Bronchial epithelial cell (primary cell): ENCODE data around the gene UBR3. TPM values are rescaled to one million over a fixed set of nuclear protein-coding genes. Genes with fewer than 3 reads are reported as not detected.

Source experiments
- DNase-seq: peaks from one replicate; pipeline ENCODE4 v3.0.0-alpha.2; 2010; ENCODE audit warnings: low read depth
- FAIRE-seq: peaks from 2 replicates; lab custom pipeline; 2011; peaks lifted over from hg19 to GRCh38; lab: Jason Lieb, UNC
- H3K27me3 ChIP-seq: 2 replicates; pipeline ENCODE4 v1.5.1; 2011; ENCODE audit warnings: low read length; ENCODE audit not compliant: control insufficient read depth, insufficient read depth
- H3K36me3 ChIP-seq: 2 replicates; pipeline ENCODE4 v1.5.1; 2011; ENCODE audit warnings: low read length; ENCODE audit not compliant: control insufficient read depth, insufficient read depth
- H3K4me3 ChIP-seq: 2 replicates; pipeline ENCODE4 v1.5.1; 2011; ENCODE audit warnings: mild to moderate bottlenecking, low read depth, low read length, control low read depth
- CTCF ChIP-seq: IDR thresholded peaks from 2 replicates; pipeline ENCODE4 v1.5.1; 2011; ENCODE audit warnings: mild to moderate bottlenecking, moderate library complexity, low read length, control low read depth, inconsistent platforms; ENCODE audit not compliant: insufficient read depth, severe bottlenecking
- total RNA-seq: library from RNA; depleted of rRNA; stranded (reverse); fragments of >200 nt; gene quantifications from 2 replicates; pipeline ENCODE4 v1.2.1, GENCODE V29; 2014

UBR3 gene
- total RNA-seq, 1 donor from 2014 or later: 18.4 TPM

DNA sequence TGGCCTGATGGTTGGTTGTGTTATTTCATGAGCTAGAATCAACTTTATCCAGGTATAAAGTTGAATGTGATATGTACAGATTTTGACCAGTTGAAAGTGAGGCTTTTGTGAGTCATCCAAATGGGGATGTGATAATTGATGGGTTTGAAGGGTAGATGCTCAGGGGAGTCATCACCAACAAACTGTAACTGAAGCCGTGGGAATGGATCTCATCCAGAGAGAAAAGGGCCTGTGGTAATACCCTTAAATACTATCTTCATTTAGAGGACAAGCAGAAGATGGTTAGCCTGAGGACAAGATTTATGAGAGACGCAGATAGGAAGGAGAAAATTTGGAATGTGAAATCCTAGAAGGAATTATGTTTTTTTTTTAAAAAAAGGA is 260.1 kb downstream of the UBR3 start:
- Histone ChIP-seq H3K4me3 (no peak overlapping the region), H3K36me3 (no peaks in the 10 kb centered on the region), H3K27me3 (no peaks in the 10 kb centered on the region)
- FAIRE-seq (no peak), DNase-seq (peak; percentile 10)
- TF ChIP-seq CTCF: no peak

- no peak for TF ChIP-seq CTCF
- Histone ChIP-seq H3K4me3 (no peak overlapping the region), H3K27me3 (no peaks in the 10 kb centered on the region), H3K36me3 (no peaks in the 10 kb centered on the region)
- FAIRE-seq: no peak
- DNase-seq: no peak
These were observed 261.5 kb downstream of the UBR3 start for GRCh38 chr2:170088776-170089175.

- peak; percentile 13 for DNase-seq
- H3K4me3 ChIP-seq: no peak overlapping the region
- H3K36me3 ChIP-seq: no peaks in the 10 kb centered on the region
- FAIRE-seq: no peak
- no peaks in the 10 kb centered on the region for H3K27me3 ChIP-seq
- no peak for TF ChIP-seq CTCF
These were observed 263.0 kb downstream of the UBR3 start for GRCh38 chr2:170090229-170090628.

GRCh38 chr2:170091436-170091835 is 264.2 kb downstream of the UBR3 start:
- Histone ChIP-seq H3K4me3 (no peak overlapping the region), H3K27me3 (no peaks in the 10 kb centered on the region), H3K36me3 (no peaks in the 10 kb centered on the region)
- FAIRE-seq (no peak), DNase-seq (no peak)
- TF ChIP-seq CTCF: no peak

DNA sequence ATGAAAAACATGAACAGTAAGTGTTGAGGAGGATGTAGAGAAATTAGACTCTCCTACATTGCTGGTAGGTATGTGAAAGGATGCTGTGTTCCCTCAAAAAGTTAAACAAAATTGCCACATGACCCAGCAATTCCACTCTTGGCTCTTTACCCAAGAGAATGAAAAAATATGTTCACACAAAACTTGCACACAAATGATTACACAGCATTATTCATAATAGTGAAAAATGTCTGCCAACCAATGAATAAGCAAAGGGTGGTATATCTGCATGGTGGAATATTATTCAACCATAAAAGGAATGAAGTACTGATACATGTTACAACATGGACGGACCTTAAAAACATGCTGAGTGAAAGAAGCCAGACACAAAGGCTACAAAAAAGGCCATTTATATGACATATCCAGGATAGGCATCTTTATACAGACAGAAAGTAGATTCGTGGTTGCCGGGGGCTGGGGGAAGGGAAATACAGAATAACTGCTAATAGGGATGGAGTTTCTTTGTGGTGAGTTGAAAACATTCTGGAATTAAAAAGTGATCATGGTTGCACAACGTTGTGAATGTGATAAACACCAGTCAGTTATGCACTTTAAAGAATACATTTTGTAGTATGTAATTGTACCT is 265.3 kb downstream of the UBR3 start:
- DNase-seq (peak; percentile 69), FAIRE-seq (no peak)

More for the DNA sequence above, 265.3 kb downstream of the UBR3 start:
- Histone ChIP-seq H3K36me3 (no peaks in the 10 kb centered on the region), H3K4me3 (no peak overlapping the region), H3K27me3 (no peaks in the 10 kb centered on the region)
- no peak for TF ChIP-seq CTCF
